RWPE2 (cell line): ENCODE data around the gene RUVBL1.

Experiments used
- ATAC-seq: fragments of 200-7000 bp; cut with Tn5 transposase; 3 replicates; pipeline ENCODE4 v1.9.1; 2021; ENCODE audit warnings: low read depth
- DNase-seq: peaks from one replicate; pipeline ENCODE4 v3.0.0-alpha.2; 2020; ENCODE audit warnings: low spot score
- H3K27ac ChIP-seq: fragments of 450-650 bp; 2 replicates; pipeline ENCODE4 v1.5.1; 2017; ENCODE audit warnings: mild to moderate bottlenecking; ENCODE audit not compliant: poor library complexity, severe bottlenecking
- H3K27me3 ChIP-seq: fragments of 250-450 bp; sonication (Bioruptor Pico); 2 replicates; pipeline ENCODE4 v1.5.1; 2021; ENCODE audit warnings: mild to moderate bottlenecking, moderate library complexity; ENCODE audit not compliant: insufficient read depth, poor library complexity, severe bottlenecking
- H3K36me3 ChIP-seq: fragments of 250-450 bp; sonication (Bioruptor Pico); 2 replicates; pipeline ENCODE4 v1.5.1; 2020; ENCODE audit warnings: low read depth, mild to moderate bottlenecking, moderate library complexity
- H3K4me1 ChIP-seq: fragments of 250-450 bp; sonication (Bioruptor Pico); 2 replicates; pipeline ENCODE4 v1.5.1; 2021; ENCODE audit warnings: mild to moderate bottlenecking, moderate library complexity; ENCODE audit not compliant: insufficient read depth, poor library complexity, severe bottlenecking
- H3K4me3 ChIP-seq: fragments of 250-450 bp; sonication (Bioruptor Pico); 2 replicates; pipeline ENCODE4 v1.5.1; 2021; ENCODE audit warnings: mild to moderate bottlenecking, moderate library complexity; ENCODE audit not compliant: severe bottlenecking
- H3K9me3 ChIP-seq: fragments of 250-450 bp; sonication (Bioruptor Pico); 2 replicates; pipeline ENCODE4 v1.5.1; 2021; ENCODE audit warnings: mild to moderate bottlenecking, moderate library complexity; ENCODE audit not compliant: severe bottlenecking
- TF ChIP-seq, protein P1 (sequence below): fragments of 450-650 bp; IDR thresholded peaks from one replicate; pipeline ENCODE4 v1.5.1; 2017; ENCODE audit warnings: mild to moderate bottlenecking, moderate library complexity; ENCODE audit not compliant: poor library complexity, severe bottlenecking

RUVBL1 gene

DNA sequence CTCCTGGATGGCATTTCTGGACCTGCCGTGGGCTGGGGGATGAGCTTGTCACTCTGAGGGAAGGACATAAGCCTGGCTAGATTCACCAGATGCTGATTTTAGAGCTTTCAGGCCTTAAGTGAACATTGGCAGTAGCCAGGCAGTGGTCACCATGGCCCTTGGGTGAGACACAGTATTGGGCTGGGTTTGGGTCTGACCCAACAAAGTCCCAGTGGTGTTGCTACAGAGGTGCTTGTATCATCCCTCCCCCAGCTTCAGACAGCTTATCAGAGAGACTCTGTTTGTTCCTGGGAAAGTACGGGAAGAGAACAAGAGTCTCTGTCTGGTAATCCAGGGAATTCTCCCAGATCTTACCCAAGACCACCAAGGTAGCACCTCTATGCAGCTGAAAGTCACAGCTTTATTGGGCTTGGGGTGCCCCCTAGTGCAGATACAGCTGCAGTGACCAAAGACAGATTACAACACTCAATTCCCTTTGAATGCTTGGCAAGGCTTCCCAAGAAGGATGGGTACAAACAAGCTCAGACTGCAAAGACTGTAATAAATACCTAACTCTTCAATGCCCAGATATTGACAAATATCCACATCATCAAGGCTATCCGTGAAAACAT lies 9.8 kb upstream of the RUVBL1 start:
- Histone ChIP-seq H3K4me3 (no peak overlapping the region), H3K9me3 (no peaks in the 10 kb centered on the region), H3K27ac (no peak overlapping the region), H3K4me1 (no peaks in the 10 kb centered on the region), H3K36me3 (no peaks in the 10 kb centered on the region), H3K27me3 (peaks cover 3% of the 10 kb centered on the region)
- TF ChIP-seq, protein P1, sequence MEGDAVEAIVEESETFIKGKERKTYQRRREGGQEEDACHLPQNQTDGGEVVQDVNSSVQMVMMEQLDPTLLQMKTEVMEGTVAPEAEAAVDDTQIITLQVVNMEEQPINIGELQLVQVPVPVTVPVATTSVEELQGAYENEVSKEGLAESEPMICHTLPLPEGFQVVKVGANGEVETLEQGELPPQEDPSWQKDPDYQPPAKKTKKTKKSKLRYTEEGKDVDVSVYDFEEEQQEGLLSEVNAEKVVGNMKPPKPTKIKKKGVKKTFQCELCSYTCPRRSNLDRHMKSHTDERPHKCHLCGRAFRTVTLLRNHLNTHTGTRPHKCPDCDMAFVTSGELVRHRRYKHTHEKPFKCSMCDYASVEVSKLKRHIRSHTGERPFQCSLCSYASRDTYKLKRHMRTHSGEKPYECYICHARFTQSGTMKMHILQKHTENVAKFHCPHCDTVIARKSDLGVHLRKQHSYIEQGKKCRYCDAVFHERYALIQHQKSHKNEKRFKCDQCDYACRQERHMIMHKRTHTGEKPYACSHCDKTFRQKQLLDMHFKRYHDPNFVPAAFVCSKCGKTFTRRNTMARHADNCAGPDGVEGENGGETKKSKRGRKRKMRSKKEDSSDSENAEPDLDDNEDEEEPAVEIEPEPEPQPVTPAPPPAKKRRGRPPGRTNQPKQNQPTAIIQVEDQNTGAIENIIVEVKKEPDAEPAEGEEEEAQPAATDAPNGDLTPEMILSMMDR, result peak; percentile 65
- ATAC-seq (peak; percentile 61; the same call in 2 of the 3 replicates), DNase-seq (no peak)

DNA sequence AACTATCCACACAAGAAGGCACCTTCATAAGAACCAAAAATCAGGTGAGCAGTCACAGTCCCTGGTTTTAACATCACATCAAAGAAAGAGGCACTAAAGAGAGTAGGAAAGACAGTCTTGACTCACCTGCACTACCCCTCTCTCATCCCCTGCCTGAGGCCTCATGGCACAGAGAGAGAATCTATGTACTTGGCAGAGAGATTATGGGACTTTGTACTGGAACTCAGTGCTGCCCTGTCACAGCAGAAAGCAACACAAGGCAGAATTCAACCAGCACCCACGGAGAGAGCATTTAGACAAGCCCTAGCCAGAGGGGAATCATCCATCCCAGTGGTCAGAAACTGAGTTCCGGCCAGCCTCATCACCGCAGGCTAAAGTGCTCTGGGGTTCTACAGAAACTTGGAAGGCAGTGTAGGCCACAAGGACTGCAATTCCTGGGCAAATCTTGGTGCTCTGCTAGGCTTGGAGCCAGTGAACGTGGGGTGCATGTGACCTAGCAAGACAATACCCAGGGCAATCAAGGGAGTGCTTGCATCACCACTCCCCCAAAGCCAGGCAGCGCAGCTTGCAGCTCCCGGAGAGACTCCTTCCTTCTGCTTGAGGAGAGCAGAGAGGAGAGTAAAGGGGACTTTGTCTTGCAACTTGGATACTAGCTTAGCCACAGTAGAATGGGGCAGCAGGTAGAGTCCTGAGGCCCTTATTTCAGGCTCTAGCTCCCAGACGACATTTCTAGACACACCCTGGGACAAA lies 8.5 kb upstream of the RUVBL1 start:
- no peak for ATAC-seq
- Histone ChIP-seq H3K4me3 (no peak overlapping the region), H3K9me3 (no peaks in the 10 kb centered on the region), H3K27ac (no peak overlapping the region), H3K36me3 (no peaks in the 10 kb centered on the region), H3K27me3 (no peaks in the 10 kb centered on the region), H3K4me1 (no peaks in the 10 kb centered on the region)
- TF ChIP-seq, protein P1, result no peak
- no peak for DNase-seq

DNA sequence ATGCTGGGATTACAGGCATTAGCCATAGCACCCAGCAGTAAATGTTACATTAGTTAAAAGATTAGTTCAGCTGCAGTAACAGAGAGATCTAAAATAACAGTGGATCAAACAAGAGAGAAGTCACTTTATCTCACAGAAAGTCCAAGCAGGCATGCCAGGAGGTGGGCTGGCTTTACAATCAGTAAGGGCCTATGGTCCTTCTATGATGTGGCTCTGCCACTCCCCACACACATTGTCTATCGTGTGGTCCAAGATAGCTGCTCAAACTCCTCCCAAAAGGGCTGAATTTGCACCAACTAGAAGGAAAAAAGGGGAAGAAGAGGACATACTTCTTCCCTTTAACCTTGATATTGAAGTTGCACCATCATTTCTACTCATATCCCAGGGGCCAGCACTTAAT lies 4.6 kb upstream of the RUVBL1 start:
- no peaks in the 10 kb centered on the region for H3K4me1 ChIP-seq
- H3K27ac ChIP-seq, result no peak overlapping the region
- H3K36me3 ChIP-seq, result no peaks in the 10 kb centered on the region
- H3K9me3 ChIP-seq, result no peaks in the 10 kb centered on the region
- no peaks in the 10 kb centered on the region for H3K27me3 ChIP-seq
- TF ChIP-seq, protein P1, result no peak
- ATAC-seq (no peak), DNase-seq (no peak)
- H3K4me3 ChIP-seq, result no peak overlapping the region

DNA sequence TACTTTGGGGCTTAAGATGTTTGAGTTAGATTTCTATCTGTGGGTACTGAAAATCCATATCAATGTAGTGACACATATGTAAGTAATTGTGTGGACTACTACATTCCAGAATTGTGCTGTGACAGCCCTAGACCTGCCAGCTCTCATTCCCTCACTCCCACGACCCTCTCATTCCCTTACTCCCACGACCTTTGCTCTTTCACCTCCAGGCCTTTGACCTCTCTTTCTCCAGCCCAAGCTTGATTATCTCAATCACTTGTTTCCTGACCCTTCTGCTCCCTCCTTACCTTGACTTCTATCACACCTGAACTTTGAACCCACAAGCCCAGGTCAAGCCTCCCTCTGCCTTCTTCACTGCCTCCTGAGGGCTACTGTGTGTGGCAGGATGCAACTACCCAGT lies 3.6 kb upstream of the RUVBL1 start:
- TF ChIP-seq, protein P1, result no peak

DNA sequence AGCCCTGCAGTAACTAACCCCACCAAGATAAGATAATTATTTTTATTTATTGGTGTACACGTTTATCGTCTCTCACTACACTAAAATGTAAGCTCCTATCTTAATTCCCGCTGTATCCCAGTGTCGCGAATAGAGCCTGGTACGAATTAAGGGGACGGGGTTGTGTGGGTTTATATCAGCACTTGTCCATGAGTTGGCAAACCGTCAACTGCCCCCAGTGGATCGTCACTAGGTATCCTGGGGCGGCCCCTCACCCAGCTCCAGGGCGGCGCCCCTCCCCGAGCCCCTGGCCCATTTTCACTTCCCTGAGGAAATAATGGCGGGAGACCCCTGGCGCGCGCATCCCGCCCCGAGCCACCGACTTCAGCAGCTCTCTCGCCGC lies 465 bp downstream of the RUVBL1 start:
- Histone ChIP-seq H3K4me1 (peaks cover 6% of the 10 kb centered on the region), H3K27ac (peak overlapping the region; percentile 46), H3K4me3 (peak overlapping the region; percentile 75), H3K36me3 (peaks cover 16% of the 10 kb centered on the region), H3K9me3 (no peaks in the 10 kb centered on the region), H3K27me3 (no peaks in the 10 kb centered on the region)
- ATAC-seq (no peak), DNase-seq (no peak)
- TF ChIP-seq, protein P1, result no peak

More for the DNA sequence above, 3.6 kb upstream of the RUVBL1 start:
- DNase-seq (no peak), ATAC-seq (no peak)
- peaks cover 4% of the 10 kb centered on the region for H3K4me1 ChIP-seq
- H3K36me3 ChIP-seq, result no peaks in the 10 kb centered on the region
- no peak overlapping the region for H3K4me3 ChIP-seq
- H3K27ac ChIP-seq, result no peak overlapping the region
- H3K9me3 ChIP-seq, result no peaks in the 10 kb centered on the region
- H3K27me3 ChIP-seq, result no peaks in the 10 kb centered on the region
